ENCODE results near the gene CHST8. TPM values are rescaled to one million over a fixed set of nuclear protein-coding genes. Genes with fewer than 3 reads are reported as not detected.
"Not testable (repeated sequence)": the region's sequence is repeated elsewhere in the genome, so short reads cannot be mapped to it uniquely, and the experiment has no call there.

CHST8 gene
- total RNA-seq, 1 donor from 2014 or later: 26.6 TPM

DNA sequence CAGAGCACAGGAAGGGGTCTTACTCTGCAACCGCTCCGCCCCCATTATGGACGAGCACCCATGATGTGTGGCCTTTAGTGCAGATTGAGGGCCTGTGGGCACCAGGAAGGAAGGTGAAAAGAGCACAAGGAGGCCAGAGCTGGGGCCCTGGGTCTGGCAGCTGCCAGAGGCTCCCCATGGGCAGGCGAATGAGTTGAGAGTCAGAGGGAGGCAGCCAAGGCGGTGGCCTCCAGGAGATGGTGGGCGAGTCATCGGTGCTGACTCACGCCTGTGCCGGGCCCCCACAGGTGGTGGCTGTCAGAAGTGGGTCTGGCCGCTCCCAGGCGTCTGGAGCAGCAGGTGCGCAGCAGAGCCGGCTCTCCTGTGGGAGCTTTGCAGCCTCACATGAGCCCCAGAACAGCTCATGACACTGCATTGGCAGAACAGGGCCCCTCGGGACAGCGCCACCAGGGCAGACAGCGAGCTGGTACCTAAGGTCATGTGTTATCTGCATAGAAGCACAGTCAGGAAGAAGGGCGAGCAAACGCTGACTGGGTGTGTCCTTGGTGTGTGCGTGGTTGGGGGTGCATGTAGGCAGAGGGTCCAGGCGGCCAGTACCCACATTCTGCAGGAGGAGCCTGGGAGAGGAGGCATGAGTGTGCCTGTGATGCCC, 68.8 kb downstream of the CHST8 start:
- H3K27ac Mint-ChIP-seq: no peak overlapping the region
- no peak overlapping the region for H3K4me3 Mint-ChIP-seq
- H3K9me3 Mint-ChIP-seq: no peaks in the 10 kb centered on the region

DNA sequence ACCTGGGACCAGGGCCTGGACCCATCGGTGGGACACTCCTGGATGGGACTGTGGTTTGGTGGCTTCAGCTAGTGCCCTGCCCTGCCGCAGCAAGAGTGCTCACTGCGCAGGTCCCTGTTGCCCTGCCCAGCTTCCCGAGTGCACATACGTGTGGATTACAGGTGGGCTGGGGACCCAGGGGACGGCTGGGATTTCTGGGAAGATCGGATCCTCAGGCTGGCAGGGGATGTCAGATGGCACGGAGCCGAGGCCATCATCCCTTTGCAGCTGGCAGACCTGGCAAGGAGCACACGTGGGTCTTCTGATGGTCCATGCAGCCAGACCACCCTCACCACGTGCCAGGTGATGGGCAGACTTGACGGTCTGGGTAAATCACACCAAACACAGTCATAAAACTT, 69.3 kb downstream of the CHST8 start:
- Mint-ChIP-seq H3K4me1 (peaks cover 4% of the 10 kb centered on the region), H3K36me3 (peaks cover under 1% of the 10 kb centered on the region), H3K4me3 (no peak overlapping the region), H3K9me3 (no peaks in the 10 kb centered on the region), H3K27ac (no peak overlapping the region), H3K27me3 (ENCODE audit: low read depth) (peaks cover 16% of the 10 kb centered on the region)
- DNase-seq (ENCODE audit: low spot score in 2 of 2, unreplicated experiment in 2 of 2): no peak
- TF ChIP-seq, protein P1, sequence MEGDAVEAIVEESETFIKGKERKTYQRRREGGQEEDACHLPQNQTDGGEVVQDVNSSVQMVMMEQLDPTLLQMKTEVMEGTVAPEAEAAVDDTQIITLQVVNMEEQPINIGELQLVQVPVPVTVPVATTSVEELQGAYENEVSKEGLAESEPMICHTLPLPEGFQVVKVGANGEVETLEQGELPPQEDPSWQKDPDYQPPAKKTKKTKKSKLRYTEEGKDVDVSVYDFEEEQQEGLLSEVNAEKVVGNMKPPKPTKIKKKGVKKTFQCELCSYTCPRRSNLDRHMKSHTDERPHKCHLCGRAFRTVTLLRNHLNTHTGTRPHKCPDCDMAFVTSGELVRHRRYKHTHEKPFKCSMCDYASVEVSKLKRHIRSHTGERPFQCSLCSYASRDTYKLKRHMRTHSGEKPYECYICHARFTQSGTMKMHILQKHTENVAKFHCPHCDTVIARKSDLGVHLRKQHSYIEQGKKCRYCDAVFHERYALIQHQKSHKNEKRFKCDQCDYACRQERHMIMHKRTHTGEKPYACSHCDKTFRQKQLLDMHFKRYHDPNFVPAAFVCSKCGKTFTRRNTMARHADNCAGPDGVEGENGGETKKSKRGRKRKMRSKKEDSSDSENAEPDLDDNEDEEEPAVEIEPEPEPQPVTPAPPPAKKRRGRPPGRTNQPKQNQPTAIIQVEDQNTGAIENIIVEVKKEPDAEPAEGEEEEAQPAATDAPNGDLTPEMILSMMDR (IDR thresholded peaks at IDR 0.05; ENCODE audit: unreplicated experiment): no peak

More for the DNA sequence above, 68.8 kb downstream of the CHST8 start:
- peaks cover 5% of the 10 kb centered on the region for H3K4me1 Mint-ChIP-seq
- no peaks in the 10 kb centered on the region for H3K36me3 Mint-ChIP-seq
- TF ChIP-seq, protein P1 (IDR thresholded peaks at IDR 0.05; ENCODE audit: unreplicated experiment): no peak
- no peak for DNase-seq (ENCODE audit: low spot score in 2 of 2, unreplicated experiment in 2 of 2)
- H3K27me3 Mint-ChIP-seq (ENCODE audit: low read depth): peaks cover 21% of the 10 kb centered on the region

DNA sequence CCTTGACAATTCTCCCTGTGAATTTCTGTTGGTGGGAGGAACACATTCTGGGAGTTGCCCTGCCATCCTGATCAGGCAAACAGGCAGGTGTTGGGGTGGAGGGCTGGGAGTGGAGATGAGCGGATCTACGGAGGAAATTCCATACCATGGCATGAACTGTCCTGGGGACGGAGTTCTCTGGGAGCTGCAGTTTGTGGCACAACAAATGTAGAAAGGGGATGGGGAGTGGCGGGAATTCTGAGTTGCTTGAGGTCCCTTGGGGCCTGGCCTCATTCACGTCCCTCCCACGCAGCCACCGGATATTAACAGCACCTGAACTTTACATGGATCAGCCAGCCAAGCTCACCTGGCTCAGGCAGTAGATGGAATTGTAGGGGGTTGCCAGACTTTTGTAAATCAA, 70.0 kb downstream of the CHST8 start:
- DNase-seq (ENCODE audit: low spot score in 2 of 2, unreplicated experiment in 2 of 2): no peak
- no peaks in the 10 kb centered on the region for H3K9me3 Mint-ChIP-seq
- no peak overlapping the region for H3K27ac Mint-ChIP-seq
- H3K4me1 Mint-ChIP-seq: peaks cover 2% of the 10 kb centered on the region
- H3K4me3 Mint-ChIP-seq: no peak overlapping the region
- peaks cover 2% of the 10 kb centered on the region for H3K36me3 Mint-ChIP-seq
- TF ChIP-seq, protein P1 (IDR thresholded peaks at IDR 0.05; ENCODE audit: unreplicated experiment): no peak
- H3K27me3 Mint-ChIP-seq (ENCODE audit: low read depth): peaks cover 9% of the 10 kb centered on the region

DNA sequence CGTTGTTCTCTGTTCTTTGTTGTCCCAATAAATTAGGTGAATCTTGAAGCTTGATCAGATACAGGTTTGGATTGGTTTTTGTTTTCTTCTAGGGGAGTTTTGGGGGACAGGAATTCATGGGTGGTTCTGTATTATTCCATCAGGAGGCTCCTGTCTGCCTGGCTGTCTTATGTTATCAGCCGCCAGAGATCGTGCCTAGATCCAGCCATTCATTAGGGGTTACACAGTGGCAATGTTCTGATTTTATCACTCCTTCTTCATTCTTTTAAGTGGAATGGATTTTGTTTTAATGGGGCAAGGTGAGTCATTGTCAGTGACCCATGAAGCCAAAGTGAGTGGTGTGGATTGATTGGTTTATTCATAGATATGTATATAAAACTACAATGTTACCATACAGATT, 71.9 kb downstream of the CHST8 start:
- Mint-ChIP-seq H3K36me3 (peaks cover 2% of the 10 kb centered on the region), H3K9me3 (no peaks in the 10 kb centered on the region), H3K27me3 (ENCODE audit: low read depth) (no peaks in the 10 kb centered on the region), H3K4me3 (no peak overlapping the region), H3K27ac (no peak overlapping the region), H3K4me1 (peaks cover 2% of the 10 kb centered on the region)
- no peak for DNase-seq (ENCODE audit: low spot score in 2 of 2, unreplicated experiment in 2 of 2)
- TF ChIP-seq, protein P1 (IDR thresholded peaks at IDR 0.05; ENCODE audit: unreplicated experiment): no peak

DNA sequence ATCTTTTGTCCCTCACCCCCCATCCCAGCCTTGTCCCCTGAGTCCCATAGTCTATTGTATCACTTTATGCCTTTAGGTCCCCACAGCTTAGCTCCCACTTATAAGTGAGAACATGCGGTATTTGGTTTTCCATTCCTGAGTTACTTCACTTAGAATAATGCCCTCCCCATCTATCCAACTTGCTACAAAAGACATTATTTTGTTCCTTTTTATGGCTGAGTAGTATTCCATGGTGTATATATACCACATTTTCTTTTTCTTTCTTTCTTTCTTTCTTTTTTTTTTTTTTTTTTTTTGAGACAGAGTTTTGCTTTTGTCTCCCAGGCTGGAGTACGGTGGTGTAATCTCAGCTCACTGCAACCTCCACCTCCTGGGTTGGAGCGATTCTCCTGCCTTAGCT, 73.8 kb downstream of the CHST8 start:
- not testable (repeated sequence) for H3K9me3 Mint-ChIP-seq; H3K36me3 Mint-ChIP-seq; H3K4me1 Mint-ChIP-seq; DNase-seq (ENCODE audit: low spot score in 2 of 2, unreplicated experiment in 2 of 2); H3K4me3 Mint-ChIP-seq; H3K27ac Mint-ChIP-seq
- peaks cover 10% of the 10 kb centered on the region for H3K27me3 Mint-ChIP-seq (ENCODE audit: low read depth)

DNA sequence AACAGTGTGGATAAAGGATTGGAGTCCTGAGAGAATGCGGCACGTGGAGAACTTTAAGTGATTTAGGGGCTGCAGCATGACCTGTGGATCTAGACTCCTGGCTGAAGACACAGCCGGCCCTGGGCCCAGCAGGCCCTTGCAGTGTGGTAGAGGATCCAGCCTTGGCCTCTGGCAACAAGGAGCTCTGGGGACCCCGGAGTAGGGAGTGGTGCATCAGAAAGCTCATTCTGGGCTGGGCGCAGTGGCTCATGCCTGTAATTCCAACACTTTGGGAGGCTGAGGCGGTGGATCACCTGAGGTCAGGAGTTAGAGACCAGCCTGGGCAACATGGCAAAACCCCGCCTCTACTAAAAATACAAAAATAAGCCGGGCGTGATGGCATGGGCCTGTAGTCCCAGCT, 76.0 kb downstream of the CHST8 start:
- Mint-ChIP-seq H3K4me1 (no peaks in the 10 kb centered on the region), H3K27ac (no peak overlapping the region), H3K9me3 (no peaks in the 10 kb centered on the region), H3K4me3 (no peak overlapping the region), H3K36me3 (peaks cover 2% of the 10 kb centered on the region), H3K27me3 (ENCODE audit: low read depth) (peaks cover 10% of the 10 kb centered on the region)
- DNase-seq (ENCODE audit: low spot score in 2 of 2, unreplicated experiment in 2 of 2): no peak
- TF ChIP-seq, protein P1 (IDR thresholded peaks at IDR 0.05; ENCODE audit: unreplicated experiment): no peak

Data from mesothelial cell of epicardium (in vitro differentiated cells).